Ecto neural progenitor cell (in vitro differentiated cells): ENCODE results near the gene HIBADH.
"Not testable (repeated sequence)": the region's sequence is repeated elsewhere in the genome, so short reads cannot be mapped to it uniquely, and the experiment has no call there.

Experiments
- DNase-seq: peaks from one replicate; pipeline ENCODE4 v3.0.0-alpha.2; 2018; ENCODE audit warnings: low spot score

The HIBADH gene

DNA sequence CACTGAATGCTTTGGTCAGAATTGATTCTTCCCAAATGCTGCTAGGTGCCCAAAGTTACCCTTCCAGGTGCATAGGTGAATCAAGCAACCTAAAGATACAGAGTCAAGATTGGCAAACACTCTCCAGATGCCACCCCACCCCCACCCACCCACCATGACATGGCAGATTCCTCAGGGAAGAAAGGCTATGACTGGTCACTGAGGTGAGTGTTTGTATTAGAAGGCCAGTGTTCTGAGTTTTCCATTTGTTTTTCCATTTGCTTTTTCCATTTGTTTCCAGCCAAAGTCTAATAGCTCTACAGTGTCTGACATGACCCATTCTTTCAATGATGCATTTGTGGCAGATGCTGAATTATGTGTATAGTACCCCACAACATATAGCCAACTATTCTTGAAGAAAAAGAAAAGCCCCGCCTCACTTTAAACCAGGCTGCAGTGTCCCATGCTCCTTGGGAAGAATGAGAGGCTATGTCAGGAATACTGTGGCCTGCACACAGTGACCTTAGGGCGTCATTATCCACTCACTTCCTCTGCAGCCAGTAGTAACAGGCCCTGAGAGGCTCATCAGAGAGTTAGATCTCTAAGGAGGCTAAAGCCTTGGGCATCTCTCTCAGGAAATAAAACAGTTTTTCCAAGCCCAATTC, 16.1 kb upstream of the HIBADH start:
- DNase-seq: no peak

DNA sequence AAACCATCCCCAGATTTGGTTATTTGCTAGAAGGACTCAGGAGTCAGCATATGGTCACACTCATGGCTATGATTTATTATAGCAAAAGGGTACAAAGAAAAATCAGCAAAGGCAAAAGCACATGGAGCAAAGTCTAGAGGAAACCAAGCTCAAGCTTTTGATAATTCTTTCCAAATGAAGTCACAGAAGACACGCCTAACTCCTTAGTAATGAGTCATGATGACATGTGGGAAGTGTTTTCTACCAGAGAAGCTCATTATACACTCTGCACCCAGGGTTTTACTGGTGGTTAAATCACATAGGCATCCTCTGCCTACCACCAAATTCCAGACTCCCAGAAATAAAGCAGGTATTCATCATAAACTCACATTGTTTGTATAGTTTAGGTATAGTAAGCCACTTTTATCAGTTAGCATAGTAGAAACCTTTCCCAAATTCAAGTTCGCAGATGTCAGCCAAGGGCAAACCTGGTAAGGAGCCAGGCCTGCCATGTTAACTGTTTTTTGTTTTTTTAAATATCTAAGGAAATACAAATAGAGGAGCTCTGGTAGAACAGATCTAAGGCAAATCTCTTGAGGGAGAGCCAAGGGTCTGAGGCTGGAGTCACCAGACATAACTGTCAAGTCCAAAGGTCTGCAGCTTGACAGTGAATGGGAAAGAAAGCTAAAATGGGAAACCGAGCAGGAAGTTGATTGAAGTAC, 15.4 kb upstream of the HIBADH start:
- no peak for DNase-seq

DNA sequence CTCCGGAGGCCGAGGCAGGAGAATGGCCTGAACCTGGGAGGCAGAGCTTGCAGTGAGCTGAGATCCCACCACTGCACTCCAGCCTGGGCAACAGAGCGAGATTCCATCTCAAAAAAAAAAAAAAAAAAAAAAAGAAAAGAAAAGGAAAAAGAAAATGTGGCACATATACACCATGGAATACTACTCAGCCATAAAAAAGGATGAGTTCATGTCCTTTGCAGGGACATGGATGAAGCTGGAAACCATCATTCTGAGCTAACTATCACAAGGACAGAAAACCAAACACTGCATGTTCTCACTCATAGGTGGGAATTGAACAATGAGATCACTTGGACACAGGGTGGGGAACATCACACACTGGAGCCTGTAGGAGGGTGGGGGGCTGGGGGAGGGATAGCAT, 11.4 kb upstream of the HIBADH start:
- DNase-seq: not testable (repeated sequence)

DNA sequence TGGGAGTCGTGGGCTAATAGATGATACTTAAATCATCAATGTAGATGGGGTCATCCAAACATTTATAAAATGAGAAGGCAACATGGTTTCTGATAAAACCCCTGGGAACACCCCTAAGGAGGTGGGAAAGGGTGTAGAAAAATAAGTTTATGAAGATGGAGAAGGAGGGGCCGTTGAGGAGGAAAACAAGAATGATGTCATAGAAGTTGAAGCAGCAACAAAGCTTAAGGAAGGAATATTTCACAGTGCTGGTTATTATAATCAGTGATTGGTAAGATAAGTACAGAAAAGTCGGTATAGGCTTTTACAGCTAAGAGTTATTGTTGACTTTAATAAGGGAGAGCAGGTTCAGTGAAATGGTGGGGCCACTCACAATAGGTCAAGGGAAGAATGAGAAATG, 9.0 kb upstream of the HIBADH start:
- no peak for DNase-seq

DNA sequence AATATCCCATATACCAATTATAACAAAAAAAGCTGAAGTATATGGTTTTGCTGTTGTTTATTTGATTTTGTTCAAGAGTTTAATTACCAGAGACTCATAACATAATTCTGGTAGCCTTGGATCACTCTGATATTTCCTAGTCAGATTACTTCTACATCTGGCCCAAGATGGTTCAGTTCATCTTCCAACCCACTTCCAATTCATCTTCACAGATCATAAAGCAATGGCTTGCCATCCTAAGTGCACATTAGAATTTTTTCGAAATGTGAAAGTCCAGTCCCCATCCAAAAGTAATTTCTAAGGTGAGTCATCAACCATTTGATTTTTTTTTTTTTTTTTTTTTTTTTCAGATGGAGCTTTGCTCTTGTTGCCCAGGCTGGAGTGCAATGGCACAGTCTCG, 8.0 kb upstream of the HIBADH start:
- DNase-seq: no peak

DNA sequence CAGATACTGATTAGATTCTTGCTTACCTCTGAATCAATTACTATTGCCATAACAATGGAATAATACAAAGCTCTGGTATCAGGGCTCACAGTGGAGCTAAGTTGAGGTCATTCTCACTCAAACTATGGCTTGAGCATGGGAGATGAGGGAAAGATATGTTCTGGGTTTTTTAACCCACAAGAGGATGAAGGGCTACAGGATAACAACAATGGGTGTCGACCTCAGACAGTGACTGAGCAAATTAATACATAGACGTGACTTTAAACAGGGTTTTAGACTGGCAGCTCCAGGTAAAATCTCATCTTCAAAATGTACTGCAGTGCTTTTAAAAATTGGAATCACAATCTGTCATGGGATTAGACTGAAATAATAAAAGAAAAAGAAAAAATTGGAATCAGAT, 7.5 kb upstream of the HIBADH start:
- DNase-seq: no peak

DNA sequence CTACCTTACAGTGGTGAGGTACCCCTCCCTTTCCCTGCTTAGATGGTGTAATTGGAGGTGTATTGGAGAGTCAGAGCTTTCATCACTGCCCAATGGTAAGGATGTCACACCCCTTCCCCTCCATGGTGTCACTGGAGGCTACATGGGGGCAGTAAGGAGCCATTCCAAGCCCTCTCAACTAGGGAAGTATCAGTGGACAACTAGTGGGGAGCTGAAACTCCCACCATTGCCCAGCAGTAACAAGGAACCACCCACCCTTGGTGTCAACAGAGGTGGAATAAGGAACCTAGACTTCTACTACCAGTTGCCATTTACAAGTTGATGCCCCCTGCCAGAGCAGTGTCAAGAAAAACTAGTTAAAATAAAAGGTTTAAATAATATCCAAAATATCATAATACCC, 2.8 kb upstream of the HIBADH start:
- DNase-seq: no peak

DNA sequence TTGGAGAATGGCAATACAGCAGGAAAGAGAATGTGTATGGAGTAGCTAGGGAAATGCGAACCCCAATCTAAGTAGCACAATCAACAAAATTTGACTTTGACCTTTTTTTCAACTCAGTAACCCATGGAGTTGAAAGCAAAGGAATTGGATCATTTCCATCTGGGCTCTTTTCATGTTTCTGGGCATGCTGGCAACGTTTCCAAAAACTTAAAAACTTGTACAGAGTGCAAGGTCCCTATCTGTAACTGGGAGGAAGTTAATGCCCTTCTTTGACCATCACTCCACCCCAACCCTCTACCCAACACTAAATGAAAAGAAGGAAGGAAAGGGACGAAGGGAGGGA, 1.3 kb upstream of the HIBADH start:
- DNase-seq: no peak

DNA sequence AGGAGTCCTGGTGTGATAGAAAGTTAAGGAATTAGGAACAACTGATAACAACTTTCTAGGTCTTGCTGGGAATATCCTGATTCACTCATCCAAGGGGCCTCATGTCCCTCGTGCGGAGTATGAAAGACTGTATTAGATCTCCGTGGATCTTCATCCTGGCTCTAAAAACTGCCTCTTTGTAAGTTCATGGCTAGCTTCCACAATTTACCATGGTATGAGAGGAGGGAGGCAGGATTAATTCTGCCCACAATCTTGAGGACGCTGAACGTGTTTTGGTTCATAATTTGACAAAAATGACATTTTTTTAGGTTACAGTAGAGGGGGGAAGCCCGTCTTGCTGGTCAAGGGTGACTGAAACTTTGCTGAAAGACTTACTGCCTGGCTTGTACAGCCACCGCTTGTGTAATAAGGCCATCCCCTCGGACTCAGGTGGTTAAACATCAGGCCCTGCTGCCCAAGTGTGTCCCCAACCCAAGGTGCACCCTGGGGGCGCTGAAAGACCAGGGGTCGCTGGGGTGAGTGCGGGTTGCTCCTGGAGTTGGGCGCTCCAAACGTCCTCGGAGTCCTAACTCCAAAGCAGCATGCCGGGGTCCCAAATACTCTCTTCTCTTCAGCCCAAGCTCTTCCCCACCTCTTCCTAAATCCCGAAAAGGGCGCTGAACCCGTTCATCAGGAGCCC, 733 bp downstream of the HIBADH start:
- no peak for DNase-seq

DNA sequence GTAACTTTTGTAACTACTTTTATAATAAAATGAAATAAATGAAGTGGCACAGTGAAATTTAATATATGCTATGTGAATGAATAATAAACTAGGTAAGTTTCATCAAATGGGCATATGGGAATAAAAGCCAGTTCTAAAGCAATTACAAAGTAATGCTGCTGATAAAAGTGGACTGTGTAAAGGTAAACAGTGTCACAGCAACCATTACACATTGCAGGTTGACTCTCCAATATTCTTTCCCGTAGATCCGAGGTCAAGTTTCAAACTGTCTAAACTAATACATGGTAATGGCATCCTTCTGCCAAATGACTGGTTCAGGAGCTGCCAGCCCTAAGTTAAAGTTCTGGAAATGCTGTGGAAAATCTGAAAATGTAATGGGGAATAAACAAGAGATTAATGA, 6.0 kb downstream of the HIBADH start:
- DNase-seq: no peak

DNA sequence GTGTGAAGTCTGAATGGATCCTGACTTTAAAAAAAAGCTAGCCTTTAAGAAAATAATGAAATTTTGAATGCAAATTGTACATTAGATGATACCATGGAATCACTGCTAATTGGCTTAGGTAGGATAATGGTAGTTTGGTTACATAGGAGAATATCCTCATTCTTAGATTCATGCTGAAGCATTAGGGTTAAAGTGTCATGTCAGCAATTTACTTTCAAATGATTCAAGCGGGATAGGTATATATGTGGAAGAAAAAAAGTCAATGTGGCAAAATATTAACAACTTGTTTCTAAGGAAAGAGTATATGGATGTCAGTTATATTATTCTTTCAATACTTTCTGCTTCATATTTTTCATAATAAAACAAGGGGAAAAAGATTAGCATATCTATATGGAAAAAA, 7.5 kb downstream of the HIBADH start:
- no peak for DNase-seq

DNA sequence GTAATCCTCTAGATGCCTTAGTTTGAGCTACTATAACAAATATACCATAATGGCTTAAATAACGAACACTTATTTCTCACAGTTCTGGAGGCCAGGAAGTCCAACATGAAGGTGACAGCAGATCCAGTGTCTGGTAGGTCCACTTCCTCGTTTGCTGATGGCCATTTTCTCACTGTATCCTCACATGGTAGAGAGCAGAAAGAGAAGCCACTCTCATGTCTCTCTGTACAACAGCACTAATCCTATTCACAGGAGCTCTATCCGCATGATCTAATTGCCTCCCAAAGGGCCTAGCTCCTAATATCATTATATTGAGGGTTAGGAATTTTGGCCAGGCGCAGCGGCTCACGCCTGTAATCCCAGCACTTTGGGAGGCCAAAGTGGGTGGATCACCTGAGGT, 10.2 kb downstream of the HIBADH start:
- no peak for DNase-seq

DNA sequence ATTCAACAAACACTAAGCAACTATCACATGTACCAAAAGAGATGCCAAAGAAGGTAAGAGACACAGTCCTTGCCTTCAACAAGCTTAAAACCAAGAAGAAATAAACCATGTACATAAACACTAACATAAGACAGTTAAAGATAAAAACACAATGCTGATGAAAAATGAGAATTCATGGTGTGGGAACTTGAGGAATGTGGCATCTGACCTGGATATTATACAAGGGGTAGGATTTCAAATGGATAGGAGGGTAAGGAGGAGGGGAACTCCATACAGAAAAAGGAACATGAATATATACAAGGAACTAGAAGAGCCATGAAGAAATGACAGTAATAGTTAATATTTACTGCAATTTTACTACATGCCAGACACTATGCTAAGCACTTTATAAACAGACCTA, 11.0 kb downstream of the HIBADH start:
- DNase-seq: no peak

DNA sequence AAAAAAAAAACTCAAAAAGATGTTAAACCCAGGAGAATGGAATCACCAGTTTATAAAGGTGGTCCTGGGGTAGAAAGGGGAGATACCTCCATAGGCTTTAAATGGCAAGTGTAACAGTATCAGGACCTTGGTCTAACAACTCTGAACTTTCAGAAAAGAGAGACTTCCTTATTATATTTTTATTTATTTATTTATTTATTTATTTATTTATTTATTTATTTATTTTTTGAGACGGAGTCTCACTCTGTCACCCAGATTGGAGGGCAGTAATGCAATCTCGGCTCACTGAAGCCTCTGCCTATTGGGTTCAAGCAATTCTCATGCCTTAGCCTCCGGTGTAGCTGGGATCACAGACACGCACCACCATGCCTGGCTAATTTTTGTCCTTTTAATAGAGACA, 12.4 kb downstream of the HIBADH start:
- DNase-seq: no peak

DNA sequence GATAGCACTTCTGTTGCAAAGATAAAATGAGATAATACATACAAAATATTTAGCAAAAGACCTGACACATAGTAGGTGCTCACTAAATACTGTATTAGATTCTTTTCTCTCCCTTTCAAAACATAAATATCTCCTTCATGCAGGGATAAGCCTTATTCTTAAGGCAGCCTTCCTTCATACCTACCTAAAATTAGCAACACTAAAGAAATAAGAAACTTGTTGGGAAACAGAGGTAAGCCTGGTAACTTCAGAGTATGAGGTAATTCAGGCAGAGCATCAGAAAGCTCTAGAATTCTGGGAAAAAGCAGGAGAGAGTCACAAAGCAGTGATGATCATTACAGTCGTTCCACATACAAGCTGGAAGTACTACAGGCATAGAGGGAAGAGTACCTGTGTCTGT, 15.2 kb downstream of the HIBADH start:
- no peak for DNase-seq

DNA sequence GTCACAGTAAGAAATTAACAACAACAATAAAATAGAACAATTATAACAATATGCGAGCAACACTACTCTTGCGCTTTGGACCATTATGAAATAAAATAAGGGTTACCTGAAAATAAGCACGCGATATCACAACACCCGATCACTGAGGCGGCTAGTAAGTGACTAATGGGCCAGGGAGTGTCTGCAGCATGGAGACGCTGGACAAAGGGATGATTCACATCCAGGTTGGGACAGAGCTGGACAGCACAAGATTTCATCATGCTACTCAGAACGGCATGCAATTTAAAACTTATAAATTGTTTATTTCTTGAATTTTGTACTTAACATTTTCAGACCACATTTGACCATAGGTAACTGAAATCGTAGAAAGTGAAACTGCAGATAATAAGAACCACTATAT, 15.6 kb downstream of the HIBADH start:
- DNase-seq: no peak

DNA sequence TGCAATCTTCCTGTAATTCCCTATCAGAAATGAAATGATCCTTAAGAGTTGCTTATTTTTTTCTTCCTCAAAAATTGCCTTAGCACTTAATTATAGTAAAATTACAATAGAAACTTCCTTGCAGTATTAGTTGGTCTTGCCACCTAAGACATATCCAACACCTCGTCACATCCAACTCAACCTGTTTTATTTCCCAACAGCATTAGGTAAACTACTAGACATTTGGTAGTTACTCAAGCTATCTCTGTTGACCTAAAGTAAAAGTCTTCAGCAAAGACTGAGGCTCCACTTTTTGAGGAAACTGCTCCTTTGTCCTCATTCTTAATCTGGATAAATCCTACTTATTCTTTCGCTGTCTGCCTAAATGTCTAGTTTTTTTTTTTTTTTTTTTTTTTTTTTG, 20.4 kb downstream of the HIBADH start:
- no peak for DNase-seq

DNA sequence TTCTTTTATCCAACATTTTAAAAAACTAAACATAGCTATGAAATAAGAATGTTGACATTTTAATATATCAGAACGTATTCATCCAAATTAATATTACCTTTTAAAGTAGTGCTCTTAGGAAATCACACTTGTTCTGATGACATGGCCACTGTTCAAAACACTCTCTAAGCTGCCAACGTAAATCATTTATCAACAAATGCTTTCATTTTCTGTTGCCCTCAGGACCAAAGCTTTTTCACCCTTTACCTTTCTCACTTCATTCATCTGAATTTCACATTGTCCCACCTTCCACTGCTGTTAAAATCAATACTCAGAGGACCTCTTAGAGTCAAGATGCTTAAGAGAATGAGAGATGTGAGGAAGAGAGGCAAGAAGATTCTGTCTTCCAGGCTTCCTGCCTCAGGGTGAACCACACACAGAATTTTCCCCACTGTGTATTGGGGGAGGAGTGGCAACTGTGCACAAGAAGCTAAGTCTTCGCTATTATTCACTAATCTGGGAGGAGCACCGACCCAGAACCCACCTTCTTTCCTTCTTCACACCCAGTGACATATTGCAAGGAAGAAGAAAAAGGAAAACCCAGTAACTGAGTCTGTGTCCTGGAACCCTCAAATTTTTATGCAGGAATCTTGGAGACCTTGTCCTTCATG, 21.0 kb downstream of the HIBADH start:
- DNase-seq: no peak

DNA sequence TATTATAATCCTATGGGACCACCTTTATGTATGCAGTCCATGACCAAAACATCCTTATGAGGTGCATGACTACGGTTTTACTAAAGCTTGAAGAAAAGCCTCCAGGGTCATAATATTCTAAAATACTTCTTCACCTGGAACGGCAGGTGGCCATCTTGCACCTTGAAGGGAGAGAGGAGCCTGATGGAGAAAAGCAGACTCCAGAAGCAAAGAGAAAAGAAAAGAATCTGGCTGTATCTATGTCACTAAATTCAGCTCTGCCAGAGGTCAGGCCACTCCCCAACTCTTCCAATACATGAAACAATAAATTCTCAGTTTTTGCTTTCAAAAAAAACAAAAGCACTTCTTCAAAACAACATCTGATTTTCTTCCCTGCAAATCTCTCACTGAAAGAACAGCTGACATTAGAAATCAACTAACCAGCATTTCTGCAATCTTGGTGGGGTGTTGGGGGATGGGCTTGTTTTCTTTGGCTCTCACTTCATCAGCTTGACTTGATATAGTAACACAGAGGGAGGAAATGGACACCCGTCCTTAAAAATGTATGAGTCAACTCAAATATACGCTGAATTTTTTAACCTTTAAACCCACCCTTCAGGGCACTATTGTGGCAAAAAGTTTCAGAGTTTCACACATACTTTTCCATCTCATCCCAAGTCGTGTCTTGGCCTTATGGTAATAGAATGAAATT, 21.7 kb downstream of the HIBADH start:
- no peak for DNase-seq

DNA sequence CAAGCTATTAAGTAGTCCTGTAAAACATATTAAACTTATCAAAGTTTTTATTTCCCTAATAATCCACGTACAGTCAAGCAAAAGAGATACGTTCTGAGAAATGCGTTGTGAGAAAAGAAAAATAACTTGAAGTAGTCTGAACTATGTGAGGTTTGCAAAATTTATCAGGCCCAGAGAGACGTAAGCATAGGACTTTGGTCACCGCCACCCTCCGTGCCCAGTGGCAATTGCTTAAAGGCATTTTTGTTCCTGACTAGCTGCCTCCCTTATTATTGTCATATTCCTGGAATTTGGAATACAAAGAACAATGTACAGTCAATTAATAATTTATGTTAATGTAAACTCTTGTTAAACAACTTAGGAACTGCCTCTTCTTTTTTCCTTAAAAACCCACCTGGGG, 22.8 kb downstream of the HIBADH start:
- DNase-seq: no peak

DNA sequence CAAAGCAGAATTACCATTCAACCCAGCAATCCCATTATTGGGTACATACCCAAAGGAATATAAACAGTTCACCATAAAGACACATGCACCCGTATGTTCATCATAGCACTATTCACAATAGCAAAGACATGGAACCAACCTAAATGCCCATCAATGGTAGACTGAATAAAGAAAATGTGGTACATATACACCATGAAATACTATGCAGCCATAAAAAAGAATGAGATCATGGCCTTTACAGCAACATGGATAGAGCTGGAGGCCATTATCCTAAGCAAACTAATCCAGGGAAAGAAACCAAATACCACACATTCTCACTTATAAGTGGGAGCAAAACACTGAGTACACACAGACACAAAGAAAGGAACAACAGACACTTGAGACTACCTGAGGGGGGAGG, 23.6 kb downstream of the HIBADH start:
- not testable (repeated sequence) for DNase-seq

DNA sequence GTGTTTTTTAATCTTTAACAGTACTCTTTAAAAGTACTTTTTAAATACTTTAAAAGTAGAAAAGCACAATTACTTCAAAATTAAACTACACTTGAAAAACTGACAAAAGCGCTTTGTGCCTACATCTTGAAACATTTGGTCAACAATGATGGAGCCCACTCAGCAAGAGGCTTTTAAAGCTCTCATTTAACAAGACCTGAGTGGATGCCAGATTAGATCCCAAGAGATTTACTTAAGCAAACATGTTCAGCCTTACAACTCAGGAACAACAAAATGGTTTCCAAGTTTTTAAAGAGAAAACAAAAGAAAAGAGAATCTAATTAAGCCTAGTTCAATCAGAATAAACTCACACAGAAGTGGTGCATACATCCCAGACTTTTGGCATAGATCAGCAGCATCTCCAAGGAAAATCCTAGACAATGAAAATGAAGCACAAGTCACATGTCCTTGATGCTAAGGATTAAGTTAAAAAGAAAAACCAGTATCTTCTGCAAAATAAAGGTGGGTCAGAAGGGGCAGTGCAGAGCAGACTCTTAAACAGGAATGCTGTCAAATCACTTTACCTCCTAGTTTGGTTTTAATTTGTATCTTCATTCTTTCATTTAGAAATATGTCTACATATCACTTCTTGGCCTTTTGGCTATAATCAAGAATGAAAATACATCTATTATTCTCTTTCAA, 26.2 kb downstream of the HIBADH start:
- DNase-seq: no peak
